Stomach (tissue), 4 donors: ENCODE measurements around the gene HAX1.

Experiments used
- CTCF ChIP-seq, 7 experiments: fragments of 450-650 bp in 4 of 7; fragments of 200-600 bp in 3 of 7; sonication (generic) in 3 of 7; IDR thresholded peaks; one replicate each; pipeline ENCODE4 v1.5.1; 2016 to 2019; ENCODE audit warnings: antibody characterized with exemption in 7 of 7, control low read depth in 2 of 7, mild to moderate bottlenecking in 1 of 7
- POLR2A ChIP-seq, 4 donors: fragments of 450-650 bp; IDR thresholded peaks; one replicate each; pipeline ENCODE4 v1.6.1; 2016; ENCODE audit warnings: antibody characterized with exemption in 4 of 4, control low read depth in 2 of 4, mild to moderate bottlenecking in 1 of 4, moderate library complexity in 1 of 4
- POLR2AphosphoS5 ChIP-seq, 3 donors: sonication (generic); formaldehyde crosslinking; IDR thresholded peaks; one replicate each; pipeline ENCODE4 v1.6.1; 2016; ENCODE audit warnings: antibody characterized with exemption in 3 of 3

- TF ChIP-seq CTCF (IDR thresholded peaks at IDR 0.05) (no peak), POLR2AphosphoS5 (IDR thresholded peaks at IDR 0.05) (no peak), POLR2A (IDR thresholded peaks at IDR 0.05) (no peak)
These were observed 32.4 kb downstream of the HAX1 start for GRCh38 chr1:154304664-154305337.
